IMR-90 (cell line): ENCODE measurements around the gene RNF130. TPM values are rescaled to one million over a fixed set of nuclear protein-coding genes. Genes with fewer than 3 reads are reported as not detected.

Experiments
- ATAC-seq: fragments of 200-7000 bp; cut with Tn5 transposase; 2 replicates; pipeline ENCODE4 v1.9.1; 2020; ENCODE audit warnings: low read depth, mild to moderate bottlenecking, moderate library complexity
- BruUV-seq: library from RNA; stranded (reverse); fragments of 400-500 nt; replicated peaks from 2 replicates; lab custom pipeline; 2021; lab: Mats Ljungman, UMichigan
- CTCF ChIA-PET: fragments of 300-600 bp; formaldehyde crosslinking; extraction: SDS; loops from one replicate; lab custom pipeline; 2021; ENCODE audit warnings: antibody characterized with exemption; lab: Yijun Ruan, JAX
- POLR2A ChIA-PET: fragments of 300-600 bp; sonication (Branson Sonifier 250); formaldehyde crosslinking; loops from one replicate; lab custom pipeline; 2022; ENCODE audit warnings: antibody characterized with exemption; ENCODE audit not compliant: unreplicated experiment; lab: Charles Lee
- DNase-seq: peaks from one replicate; pipeline ENCODE4 v3.0.0; 2013
- H2AFZ ChIP-seq: replicated peaks from 2 replicates; pipeline ENCODE3; 2013; ENCODE audit warnings: low read length, mild to moderate bottlenecking; ENCODE audit not compliant: poor library complexity
- H2AK5ac ChIP-seq: 2 replicates; pipeline ENCODE4 v1.6.1; 2013; ENCODE audit warnings: low read depth, low read length, inconsistent platforms
- H2AK9ac ChIP-seq: replicated peaks from 2 replicates; pipeline ENCODE3; 2013; ENCODE audit warnings: mild to moderate bottlenecking, low read depth, low read length, moderate library complexity; ENCODE audit not compliant: poor library complexity
- H2BK120ac ChIP-seq: 2 replicates; pipeline ENCODE4 v1.6.1; 2013; ENCODE audit warnings: low read depth, low read length, inconsistent platforms
- H2BK15ac ChIP-seq: 3 replicates; pipeline ENCODE4 v1.6.1; 2013; ENCODE audit warnings: low read depth, low read length, inconsistent platforms
- H2BK20ac ChIP-seq: 2 replicates; pipeline ENCODE4 v1.6.1; 2013; ENCODE audit warnings: low read depth, mild to moderate bottlenecking, inconsistent platforms, low read length, moderate library complexity
- H2BK5ac ChIP-seq: 2 replicates; pipeline ENCODE4 v1.6.1; 2013; ENCODE audit warnings: mild to moderate bottlenecking, low read depth, low read length, inconsistent platforms; ENCODE audit not compliant: poor library complexity, severe bottlenecking
- H3K14ac ChIP-seq: replicated peaks from 2 replicates; pipeline ENCODE4 v1.6.1; 2013; ENCODE audit warnings: low read depth, low read length, inconsistent platforms
- H3K18ac ChIP-seq: 2 replicates; pipeline ENCODE4 v1.6.1; 2013; ENCODE audit warnings: low read depth, low read length, control low read depth
- H3K23ac ChIP-seq: 2 replicates; pipeline ENCODE4 v1.6.1; 2013; ENCODE audit warnings: low read depth, low read length, inconsistent platforms
- H3K27ac ChIP-seq: 2 replicates; pipeline ENCODE4 v1.5.1; 2013; ENCODE audit warnings: mild to moderate bottlenecking, control low read depth, low read length; ENCODE audit not compliant: insufficient read depth
- H3K27me3 ChIP-seq: 2 replicates; pipeline ENCODE4 v1.6.1; 2013; ENCODE audit warnings: low read length; ENCODE audit not compliant: control insufficient read depth, insufficient read depth
- H3K36me3 ChIP-seq: 2 replicates; pipeline ENCODE4 v1.6.1; 2013; ENCODE audit warnings: low read length, mixed read lengths; ENCODE audit not compliant: control insufficient read depth, insufficient read depth
- H3K4ac ChIP-seq: 2 replicates; pipeline ENCODE4 v1.6.1; 2013; ENCODE audit warnings: low read depth, low read length, inconsistent platforms
- H3K4me1 ChIP-seq: 2 replicates; pipeline ENCODE4 v1.6.1; 2013; ENCODE audit warnings: low read length, mixed read lengths; ENCODE audit not compliant: control insufficient read depth, insufficient read depth
- H3K4me2 ChIP-seq: 2 replicates; pipeline ENCODE4 v1.6.1; 2013; ENCODE audit warnings: low read depth, mild to moderate bottlenecking, control low read depth, low read length, moderate library complexity
- H3K4me3 ChIP-seq: 2 replicates; pipeline ENCODE4 v1.5.1; 2013; ENCODE audit warnings: low read depth, mild to moderate bottlenecking, control low read depth, low read length, moderate library complexity; ENCODE audit not compliant: insufficient read depth
- H3K56ac ChIP-seq: 2 replicates; pipeline ENCODE4 v1.6.1; 2013; ENCODE audit warnings: low read length, inconsistent platforms; ENCODE audit not compliant: insufficient read depth; ENCODE audit errors: extremely low read depth
- H3K79me1 ChIP-seq, 2 experiments: 2 replicates each; pipeline ENCODE4 v1.6.1; 2013; ENCODE audit warnings: low read length in 2 of 2, inconsistent platforms in 1 of 2, low read depth in 1 of 2
- H3K9ac ChIP-seq: 2 replicates; pipeline ENCODE4 v1.6.1; 2013; ENCODE audit warnings: low read depth, low read length, control low read depth
- H3K9me1 ChIP-seq: 2 replicates; pipeline ENCODE4 v1.6.1; 2013; ENCODE audit warnings: low read length, inconsistent platforms; ENCODE audit not compliant: insufficient read depth
- H3K9me3 ChIP-seq: 2 replicates; pipeline ENCODE4 v1.6.1; 2013; ENCODE audit warnings: low read length; ENCODE audit not compliant: control insufficient read depth, insufficient read depth
- H4K20me1 ChIP-seq: 2 replicates; pipeline ENCODE4 v1.6.1; 2013; ENCODE audit warnings: low read length, inconsistent platforms; ENCODE audit not compliant: insufficient read depth
- H4K5ac ChIP-seq: 2 replicates; pipeline ENCODE4 v1.6.1; 2013; ENCODE audit warnings: mild to moderate bottlenecking, low read depth, low read length, control low read depth
- H4K8ac ChIP-seq, 2 experiments: 2 replicates each; pipeline ENCODE4 v1.6.1; 2013; ENCODE audit warnings: low read depth in 2 of 2, low read length in 2 of 2, control low read depth in 1 of 2, inconsistent platforms in 1 of 2
- H4K91ac ChIP-seq: 2 replicates; pipeline ENCODE4 v1.6.1; 2013; ENCODE audit warnings: low read depth, low read length, inconsistent platforms; ENCODE audit not compliant: insufficient read depth
- BHLHE40 ChIP-seq: fragments of 150-350 bp; IDR thresholded peaks from 2 replicates; pipeline ENCODE4 v1.6.1; 2016; ENCODE audit warnings: mild to moderate bottlenecking, low read depth, low read length
- CEBPB ChIP-seq: IDR thresholded peaks from 2 replicates; pipeline ENCODE4 v1.6.1; 2012; ENCODE audit warnings: low read depth, low read length, improper control_type of control experiment
- CHD1 ChIP-seq: IDR thresholded peaks from 2 replicates; pipeline ENCODE4 v1.6.1; 2012; ENCODE audit warnings: low read depth, low read length, improper control_type of control experiment
- CTCF ChIP-seq: conservative IDR thresholded peaks from 2 replicates; pipeline ENCODE4 v1.5.1; 2012; ENCODE audit warnings: mild to moderate bottlenecking, low read depth, low read length, improper control_type of control experiment
- ELK1 ChIP-seq: fragments of 150-350 bp; IDR thresholded peaks from 2 replicates; pipeline ENCODE4 v1.6.1; 2016; ENCODE audit warnings: low read depth, mild to moderate bottlenecking, low read length, moderate library complexity, borderline replicate concordance
- FOS ChIP-seq: fragments of 150-350 bp; IDR thresholded peaks from 2 replicates; pipeline ENCODE4 v1.6.1; 2016; ENCODE audit warnings: low read depth, low read length
- MAFK ChIP-seq: IDR thresholded peaks from 2 replicates; pipeline ENCODE4 v1.6.1; 2012; ENCODE audit warnings: low read depth, low read length, improper control_type of control experiment
- NFE2L2 ChIP-seq: fragments of 150-350 bp; IDR thresholded peaks from 2 replicates; pipeline ENCODE4 v1.6.1; 2016; ENCODE audit warnings: low read depth, mild to moderate bottlenecking, low read length
- POLR2A ChIP-seq: IDR thresholded peaks from 2 replicates; pipeline ENCODE4 v1.6.1; 2012; ENCODE audit warnings: mild to moderate bottlenecking, low read depth, low read length
- RAD21 ChIP-seq: IDR thresholded peaks from 2 replicates; pipeline ENCODE4 v1.6.1; 2012; ENCODE audit warnings: low read length, improper control_type of control experiment
- RFX5 ChIP-seq: IDR thresholded peaks from 2 replicates; pipeline ENCODE4 v1.8.0; 2012; ENCODE audit warnings: low read depth, mild to moderate bottlenecking, low read length, moderate library complexity
- SMC3 ChIP-seq: fragments of 150-350 bp; IDR thresholded peaks from 2 replicates; pipeline ENCODE4 v1.6.1; 2016; ENCODE audit warnings: low read depth, mild to moderate bottlenecking, antibody characterized with exemption, low read length, moderate library complexity
- USF2 ChIP-seq: fragments of 150-350 bp; IDR thresholded peaks from 2 replicates; pipeline ENCODE4 v1.6.1; 2017; ENCODE audit warnings: mild to moderate bottlenecking, antibody characterized with exemption, low read length, low read depth
- WGBS, 2 experiments: methylation state at CpG; one replicate each; pipeline versions ENCODE4 v1.1.5 to v1.1.7; 2013; ENCODE audit warnings: missing lambda C conversion rate in 2 of 2; ENCODE audit not compliant: insufficient read length in 1 of 2; ENCODE audit errors: extremely low coverage in 2 of 2; 5-methylcytosine and 5-hydroxymethylcytosine counted together
- dilution Hi-C: fragments of 300-500 bp; cut with HindIII; formaldehyde crosslinking; loops from one replicate; pipeline ENCODE4 v1.14.3; 2018; ENCODE audit warnings: low sequenced_read_pairs; ENCODE audit not compliant: unreplicated experiment
- in situ Hi-C: fragments of 300-500 bp; cut with MboI; formaldehyde crosslinking; loops from 3 replicates; pipeline ENCODE4 v1.14.3; 2019; ENCODE audit warnings: low sequenced_read_pairs, inconsistent platforms, mixed read lengths
- intact Hi-C: fragments of 100-400 bp; cut with micrococcal nuclease; formaldehyde crosslinking; loops from 2 replicates; pipeline ENCODE4 v1.10.0; 2022
- polyA plus RNA-seq, 3 experiments: library from polyadenylated mRNA; depleted of rRNA; stranded (reverse); fragments of >200 nt; gene quantifications; 2 replicates each; pipeline ENCODE4 v1.2.3, GENCODE V29; 2012; ENCODE audit warnings: low replicate concordance in 1 of 3
- total RNA-seq: library from RNA; depleted of rRNA; stranded (reverse); fragments of >200 nt; gene quantifications from 2 replicates; pipeline ENCODE4 v1.2.3, GENCODE V29; 2012

Gene RNF130
- total and polyA plus RNA-seq, 2 of the 4 experiments (the other 2 are of a cell fraction) = 12.9 to 21.7 TPM

GRCh38 chr5:179926657-179927056 lies 144.9 kb downstream of the RNF130 start:
- H3K9me3 ChIP-seq = no peaks in the 10 kb centered on the region
- H3K36me3 ChIP-seq = no peaks in the 10 kb centered on the region
- no peak overlapping the region for H4K91ac ChIP-seq
- H3K79me1 ChIP-seq = no peaks in the 10 kb centered on the region
- no peak overlapping the region for H4K5ac ChIP-seq
- no peak for TF ChIP-seq CHD1
- no peak for TF ChIP-seq RAD21
- TF ChIP-seq BHLHE40 = no peak
- TF ChIP-seq USF2 = no peak
- TF ChIP-seq CTCF = no peak
- TF ChIP-seq CEBPB = no peak
- TF ChIP-seq MAFK = no peak
- no peak for TF ChIP-seq RFX5
- TF ChIP-seq NFE2L2 = no peak
- TF ChIP-seq FOS = no peak
- TF ChIP-seq ELK1 = no peak
- TF ChIP-seq SMC3 = no peak
- no peak for TF ChIP-seq POLR2A
- H3K9ac ChIP-seq = no peak overlapping the region
- in situ Hi-C loops (no loop called here), intact Hi-C loops (no loop called here), dilution Hi-C loops (no loop called here)
- no peak overlapping the region for H2AK5ac ChIP-seq
- H2BK120ac ChIP-seq = no peak overlapping the region
- DNase-seq = no peak
- H3K27ac ChIP-seq = no peak overlapping the region
- H2AFZ ChIP-seq = no peak overlapping the region
- no peak overlapping the region for H2AK9ac ChIP-seq
- no peaks in the 10 kb centered on the region for H3K9me1 ChIP-seq
- no peak overlapping the region for H3K4me3 ChIP-seq
- H3K23ac ChIP-seq = no peak overlapping the region
- no peak overlapping the region for H3K18ac ChIP-seq
- H3K4me1 ChIP-seq = no peaks in the 10 kb centered on the region
- no peak overlapping the region for H2BK15ac ChIP-seq
- no peak overlapping the region for H3K4me2 ChIP-seq
- H4K20me1 ChIP-seq = no peaks in the 10 kb centered on the region
- POLR2A ChIA-PET = no interaction called here
- H2BK5ac ChIP-seq = no peak overlapping the region
- WGBS, 2 experiments = 93% methylated on average over 4 of the region's 8 CpGs; no CpG with 5 or more reads in 1 of the 2 experiments
- no TSS peak for BruUV-seq
- no peak overlapping the region for H2BK20ac ChIP-seq
- no peak overlapping the region for H3K4ac ChIP-seq
- H3K27me3 ChIP-seq = no peaks in the 10 kb centered on the region
- ATAC-seq = no peak
- CTCF ChIA-PET = no interaction called here
- H4K8ac ChIP-seq = no peak overlapping the region
- H3K56ac ChIP-seq = no peak overlapping the region
- no peak overlapping the region for H3K14ac ChIP-seq
